ENCODE data around the gene RECK. TPM values are rescaled to one million over a fixed set of nuclear protein-coding genes. Genes with fewer than 3 reads are reported as not detected.
"Not testable (repeated sequence)": the region's sequence is repeated elsewhere in the genome, so short reads cannot be mapped to it uniquely, and the experiment has no call there.

Gene RECK
- total RNA-seq, 4 donors from 2014 or later: 14.3 to 37.7 (median 30.7) TPM

- Histone ChIP-seq H3K36me3 (no peaks in the 10 kb centered on the region), H3K9me3 (no peaks in the 10 kb centered on the region), H3K4me1 (no peaks in the 10 kb centered on the region), H3K27me3 (no peaks in the 10 kb centered on the region), H3K4me3 (no peak overlapping the region), H3K27ac (no peak overlapping the region)
- no peak for DNase-seq
- TF ChIP-seq POLR2A (IDR thresholded peaks at IDR 0.05) (no peak), CTCF (IDR thresholded peaks at IDR 0.05) (no peak)
- intact Hi-C loops (cut with DNase I; ENCODE audit: low total_unique reads): no loop called here
These were observed 43.8 kb downstream of the RECK start for GRCh38 chr9:36080519-36080918.

GRCh38 chr9:36082931-36083330 lies 46.2 kb downstream of the RECK start:
- H3K9me3 ChIP-seq: no peaks in the 10 kb centered on the region
- H3K4me3 ChIP-seq: no peak overlapping the region
- H3K36me3 ChIP-seq: no peaks in the 10 kb centered on the region
- H3K27ac ChIP-seq: no peak overlapping the region
- intact Hi-C loops (cut with DNase I; ENCODE audit: low total_unique reads): no loop called here
- H3K27me3 ChIP-seq: no peaks in the 10 kb centered on the region
- no peak for DNase-seq
- H3K4me1 ChIP-seq: no peaks in the 10 kb centered on the region
- TF ChIP-seq CTCF (IDR thresholded peaks at IDR 0.05): no peak
- no peak for TF ChIP-seq POLR2A (IDR thresholded peaks at IDR 0.05)

- no peak for DNase-seq
- intact Hi-C loops (cut with DNase I; ENCODE audit: low total_unique reads): no loop called here
- Histone ChIP-seq H3K9me3 (no peaks in the 10 kb centered on the region), H3K36me3 (no peaks in the 10 kb centered on the region), H3K4me1 (no peaks in the 10 kb centered on the region), H3K27ac (no peak overlapping the region), H3K27me3 (no peaks in the 10 kb centered on the region), H3K4me3 (no peak overlapping the region)
- no peak for TF ChIP-seq POLR2A (IDR thresholded peaks at IDR 0.05)
- TF ChIP-seq CTCF (IDR thresholded peaks at IDR 0.05): no peak
These were observed 49.7 kb downstream of the RECK start for GRCh38 chr9:36086442-36086841.

- H3K4me3 ChIP-seq; H3K9me3 ChIP-seq; intact Hi-C loops (cut with DNase I; ENCODE audit: low total_unique reads); DNase-seq; H3K27ac ChIP-seq; H3K27me3 ChIP-seq; H3K36me3 ChIP-seq; H3K4me1 ChIP-seq: not testable (repeated sequence)
These were observed 50.3 kb downstream of the RECK start for GRCh38 chr9:36087054-36087453.

- intact Hi-C loops (cut with DNase I; ENCODE audit: low total_unique reads): no loop called here
These were observed 51.3 kb downstream of the RECK start for GRCh38 chr9:36088020-36088419.

More at GRCh38 chr9:36088020-36088419, 51.3 kb downstream of the RECK start:
- H3K27me3 ChIP-seq: no peaks in the 10 kb centered on the region
- H3K36me3 ChIP-seq: no peaks in the 10 kb centered on the region
- H3K4me3 ChIP-seq: no peak overlapping the region
- no peak overlapping the region for H3K27ac ChIP-seq
- no peaks in the 10 kb centered on the region for H3K4me1 ChIP-seq
- no peaks in the 10 kb centered on the region for H3K9me3 ChIP-seq
- no peak for DNase-seq
- TF ChIP-seq POLR2A (IDR thresholded peaks at IDR 0.05) (no peak), CTCF (IDR thresholded peaks at IDR 0.05) (no peak)

Measured in uterus (tissue), 4 donors.